Activated naive CD8-positive, alpha-beta T cell treated with anti-CD3 and anti-CD28 coated beads for 36 hours (primary cell): Measurements from ENCODE around the gene CDK7. TPM values are rescaled to one million over a fixed set of nuclear protein-coding genes. Genes with fewer than 3 reads are reported as not detected.
"Not testable (repeated sequence)": the region's sequence is repeated elsewhere in the genome, so short reads cannot be mapped to it uniquely, and the experiment has no call there.

Experiments used
- DNase-seq: peaks from one replicate; pipeline ENCODE4 v3.0.0; 2021
- H3K27ac Mint-ChIP-seq: one replicate; pipeline ENCODE4 v1.8.0; 2022; ENCODE audit warnings: mild to moderate bottlenecking, moderate library complexity, mixed read lengths
- H3K27me3 Mint-ChIP-seq: one replicate; pipeline ENCODE4 v1.8.0; 2022; ENCODE audit warnings: mild to moderate bottlenecking, mixed read lengths
- H3K36me3 Mint-ChIP-seq: one replicate; pipeline ENCODE4 v1.8.0; 2021; ENCODE audit warnings: mild to moderate bottlenecking, mixed read lengths
- H3K4me1 Mint-ChIP-seq: one replicate; pipeline ENCODE4 v1.8.0; 2021; ENCODE audit warnings: mixed read lengths
- H3K4me3 Mint-ChIP-seq: one replicate; pipeline ENCODE4 v1.8.0; 2022; ENCODE audit warnings: mild to moderate bottlenecking, moderate library complexity, mixed read lengths
- H3K9me3 Mint-ChIP-seq: one replicate; pipeline ENCODE4 v1.8.0; 2022; ENCODE audit warnings: mixed read lengths
- total RNA-seq, 2 experiments: library from RNA; stranded (reverse); gene quantifications; one replicate each; pipeline ENCODE4 v1.2.3, GENCODE V29; 2021

The CDK7 gene
- total RNA-seq, 2 experiments from 2014 or later: 42.5 to 45.7 TPM

- H3K4me3 Mint-ChIP-seq, DNase-seq, H3K9me3 Mint-ChIP-seq, H3K27me3 Mint-ChIP-seq, H3K27ac Mint-ChIP-seq: not testable (repeated sequence)
- H3K4me1 Mint-ChIP-seq: peaks cover 15% of the 10 kb centered on the region
- H3K36me3 Mint-ChIP-seq: peaks cover 12% of the 10 kb centered on the region
These were observed 13.9 kb upstream of the CDK7 start for GRCh38 chr5:69220833-69221232.

DNA sequence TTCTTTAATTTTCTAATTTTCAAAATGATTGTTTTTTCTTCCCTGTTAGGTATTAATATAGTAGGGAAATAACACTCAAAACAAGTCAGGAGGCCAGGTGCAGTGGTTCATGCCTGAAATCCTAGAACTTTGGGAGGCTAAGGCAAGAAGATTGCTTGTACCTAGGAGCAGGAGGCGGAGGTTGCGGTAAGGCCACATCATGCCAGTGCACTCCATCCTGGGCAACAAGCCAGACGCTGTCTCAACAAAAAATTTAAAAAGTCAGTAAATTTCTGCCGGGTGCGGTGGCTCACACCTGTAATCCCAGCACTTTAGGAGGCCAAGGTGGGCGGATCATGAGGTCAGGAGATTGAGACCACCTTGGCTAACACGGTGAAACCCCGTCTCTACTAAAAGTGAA, 10.2 kb upstream of the CDK7 start:
- no peak for DNase-seq
- Mint-ChIP-seq H3K4me1 (peaks cover 4% of the 10 kb centered on the region), H3K27ac (no peak overlapping the region), H3K36me3 (peaks cover 9% of the 10 kb centered on the region), H3K27me3 (no peaks in the 10 kb centered on the region), H3K9me3 (no peaks in the 10 kb centered on the region), H3K4me3 (no peak overlapping the region)

DNA sequence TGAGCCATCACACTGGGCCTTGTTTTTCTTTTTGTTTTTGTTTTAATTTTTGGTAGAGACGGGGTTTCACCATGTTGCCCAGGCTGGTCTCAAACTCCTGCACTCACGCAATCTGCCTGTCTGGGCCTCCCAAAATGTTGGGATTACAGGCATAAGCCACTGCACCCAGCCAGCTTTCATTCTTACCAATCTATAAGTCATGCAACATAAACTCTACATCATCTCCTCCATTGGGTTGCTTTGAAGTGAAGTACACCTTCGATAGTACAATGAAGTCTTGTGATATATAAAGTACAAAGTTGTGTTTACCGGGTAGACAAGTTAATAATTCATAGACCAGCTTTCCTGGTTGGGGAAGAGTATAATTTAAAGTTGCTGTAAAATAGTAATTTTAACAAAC, 8.8 kb upstream of the CDK7 start:
- no peak for DNase-seq
- Mint-ChIP-seq H3K36me3 (peaks cover 2% of the 10 kb centered on the region), H3K27me3 (no peaks in the 10 kb centered on the region), H3K9me3 (no peaks in the 10 kb centered on the region), H3K4me1 (peaks cover 3% of the 10 kb centered on the region), H3K4me3 (no peak overlapping the region), H3K27ac (no peak overlapping the region)

DNA sequence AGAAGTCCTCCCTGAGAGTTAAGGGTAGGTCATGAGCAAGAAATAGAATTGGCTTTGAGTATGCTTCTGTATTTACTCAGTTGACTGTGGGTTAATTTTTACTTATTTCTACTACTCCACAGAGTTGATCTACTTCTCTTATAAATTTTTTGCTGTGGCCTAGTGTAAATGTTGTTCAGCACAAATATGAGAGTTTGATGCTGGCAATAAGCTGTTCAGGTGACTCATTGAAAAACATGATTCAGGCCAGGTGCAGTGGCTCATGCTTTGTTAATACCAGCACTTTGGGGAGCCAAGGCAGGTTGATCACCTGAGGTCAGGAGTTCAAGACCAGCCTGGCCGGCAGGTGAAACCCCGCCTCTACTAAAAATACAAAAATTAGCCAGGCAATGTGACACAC, 4.5 kb upstream of the CDK7 start:
- peaks cover 5% of the 10 kb centered on the region for H3K4me1 Mint-ChIP-seq
- H3K27me3 Mint-ChIP-seq: no peaks in the 10 kb centered on the region
- H3K27ac Mint-ChIP-seq: no peak overlapping the region
- no peak overlapping the region for H3K4me3 Mint-ChIP-seq
- H3K9me3 Mint-ChIP-seq: no peaks in the 10 kb centered on the region
- H3K36me3 Mint-ChIP-seq: no peaks in the 10 kb centered on the region
- no peak for DNase-seq

GRCh38 chr5:69231281-69231680, 3.4 kb upstream of the CDK7 start:
- Mint-ChIP-seq H3K4me3 (no peak overlapping the region), H3K27me3 (no peaks in the 10 kb centered on the region), H3K9me3 (no peaks in the 10 kb centered on the region), H3K4me1 (peaks cover 9% of the 10 kb centered on the region), H3K27ac (no peak overlapping the region), H3K36me3 (peaks cover under 1% of the 10 kb centered on the region)
- DNase-seq: no peak

GRCh38 chr5:69231851-69232250, 2.8 kb upstream of the CDK7 start:
- H3K36me3 Mint-ChIP-seq: peaks cover 2% of the 10 kb centered on the region
- H3K4me1 Mint-ChIP-seq: peaks cover 10% of the 10 kb centered on the region
- H3K27ac Mint-ChIP-seq: no peak overlapping the region
- no peaks in the 10 kb centered on the region for H3K9me3 Mint-ChIP-seq
- no peaks in the 10 kb centered on the region for H3K27me3 Mint-ChIP-seq
- no peak for DNase-seq
- no peak overlapping the region for H3K4me3 Mint-ChIP-seq

GRCh38 chr5:69236733-69237132, 2.0 kb downstream of the CDK7 start:
- H3K4me3 Mint-ChIP-seq: peak overlapping the region; percentile 41
- peaks cover 41% of the 10 kb centered on the region for H3K4me1 Mint-ChIP-seq
- H3K27ac Mint-ChIP-seq, DNase-seq, H3K9me3 Mint-ChIP-seq, H3K27me3 Mint-ChIP-seq: not testable (repeated sequence)
- peaks cover 33% of the 10 kb centered on the region for H3K36me3 Mint-ChIP-seq

DNA sequence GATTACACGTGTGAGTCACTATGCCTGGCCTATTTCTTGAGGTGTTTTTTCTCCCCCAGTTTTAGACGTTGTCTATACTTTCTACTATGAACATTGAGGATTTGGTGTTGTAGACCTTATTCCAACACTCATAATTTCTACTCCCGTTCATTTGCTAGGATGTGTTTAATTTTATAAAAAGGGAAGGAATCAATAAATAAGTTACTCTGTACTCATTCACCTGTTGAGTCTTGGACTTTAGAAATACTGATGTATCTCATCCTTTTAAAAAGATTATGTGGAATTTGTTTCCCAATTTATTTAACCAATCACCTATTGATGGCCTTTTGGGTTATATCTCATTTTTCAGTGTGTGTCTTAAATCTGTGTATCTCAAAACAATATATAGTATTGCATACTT, 3.2 kb downstream of the CDK7 start:
- H3K27ac Mint-ChIP-seq: no peak overlapping the region
- no peak overlapping the region for H3K4me3 Mint-ChIP-seq
- H3K36me3 Mint-ChIP-seq: peaks cover 43% of the 10 kb centered on the region
- no peaks in the 10 kb centered on the region for H3K9me3 Mint-ChIP-seq
- H3K4me1 Mint-ChIP-seq: peaks cover 45% of the 10 kb centered on the region
- DNase-seq: no peak
- no peaks in the 10 kb centered on the region for H3K27me3 Mint-ChIP-seq

DNA sequence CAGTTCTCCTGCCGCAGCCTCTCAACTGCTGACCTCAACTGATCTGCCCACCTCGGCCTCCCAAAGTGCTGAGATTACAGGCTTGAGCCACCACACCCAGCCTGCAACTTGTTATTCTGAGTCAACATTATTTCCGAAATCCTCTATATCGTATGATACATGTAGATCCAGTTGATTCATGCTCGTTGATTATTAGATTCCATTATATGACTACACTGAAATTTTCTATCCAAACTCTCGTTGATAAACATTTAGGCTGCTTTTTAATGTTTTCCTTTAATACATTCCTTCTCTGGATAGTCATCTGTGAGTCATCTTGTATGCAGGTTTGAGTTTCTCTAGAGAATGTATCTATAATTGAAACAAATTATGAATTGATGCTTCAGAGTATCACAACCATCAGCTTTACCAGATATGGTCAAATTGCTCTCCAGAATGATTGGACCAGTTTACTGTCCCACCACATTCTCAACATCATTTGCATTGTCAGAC, 4.1 kb downstream of the CDK7 start:
- no peak for DNase-seq
- Mint-ChIP-seq H3K27ac (no peak overlapping the region), H3K27me3 (no peaks in the 10 kb centered on the region), H3K4me1 (peaks cover 49% of the 10 kb centered on the region), H3K36me3 (peaks cover 52% of the 10 kb centered on the region), H3K4me3 (no peak overlapping the region), H3K9me3 (no peaks in the 10 kb centered on the region)

GRCh38 chr5:69242215-69242927, 7.7 kb downstream of the CDK7 start:
- no peak overlapping the region for H3K27ac Mint-ChIP-seq
- no peaks in the 10 kb centered on the region for H3K9me3 Mint-ChIP-seq
- peaks cover 48% of the 10 kb centered on the region for H3K4me1 Mint-ChIP-seq

DNA sequence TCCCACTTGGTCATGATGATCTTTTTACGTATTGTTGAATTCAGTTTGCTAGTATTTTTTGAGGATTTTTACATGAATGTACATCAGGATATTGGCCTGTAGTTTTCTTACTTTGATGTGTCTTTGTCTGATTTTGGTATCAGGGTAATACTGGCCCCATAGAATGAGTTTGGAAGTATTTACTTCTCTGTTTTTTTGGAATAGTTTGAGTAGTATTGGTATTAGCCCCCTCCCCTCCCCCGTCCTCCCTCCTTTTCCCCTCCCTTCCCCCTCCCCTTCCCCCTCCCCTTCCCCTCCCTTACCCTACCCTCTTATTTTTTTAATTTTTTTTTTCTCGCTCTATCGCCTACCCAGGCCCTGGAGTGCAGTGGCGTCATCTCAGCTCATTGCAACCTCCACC, 10.3 kb downstream of the CDK7 start:
- Mint-ChIP-seq H3K36me3 (peaks cover 74% of the 10 kb centered on the region), H3K4me3 (no peak overlapping the region), H3K4me1 (peaks cover 30% of the 10 kb centered on the region), H3K27ac (no peak overlapping the region), H3K9me3 (peaks cover 2% of the 10 kb centered on the region), H3K27me3 (no peaks in the 10 kb centered on the region)
- DNase-seq: no peak

More at GRCh38 chr5:69242215-69242927, 7.7 kb downstream of the CDK7 start:
- H3K4me3 Mint-ChIP-seq: no peak overlapping the region
- no peak for DNase-seq
- H3K27me3 Mint-ChIP-seq: no peaks in the 10 kb centered on the region
- H3K36me3 Mint-ChIP-seq: peaks cover 75% of the 10 kb centered on the region

DNA sequence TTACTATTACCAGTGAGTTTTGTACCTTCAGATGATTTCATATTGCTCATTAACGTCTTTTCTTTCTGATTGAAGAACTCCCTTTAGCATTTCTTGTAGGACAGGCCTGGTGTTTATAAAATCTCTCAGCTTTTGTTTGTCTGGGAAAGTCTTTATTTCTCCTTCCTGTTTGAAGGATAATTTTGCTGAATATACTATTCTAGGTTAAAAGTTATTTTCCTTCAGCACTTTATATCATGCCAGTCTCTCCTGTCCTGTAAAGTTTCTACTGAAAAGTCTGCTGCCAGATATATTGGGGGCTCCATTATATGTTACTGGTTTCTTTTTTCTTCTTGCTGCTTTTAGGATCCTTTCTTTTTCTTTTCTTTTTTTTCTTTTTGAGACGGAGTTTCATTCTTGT, 13.3 kb downstream of the CDK7 start:
- Mint-ChIP-seq H3K36me3 (peaks cover 55% of the 10 kb centered on the region), H3K9me3 (peaks cover 2% of the 10 kb centered on the region), H3K4me1 (peaks cover 21% of the 10 kb centered on the region), H3K4me3 (no peak overlapping the region), H3K27me3 (no peaks in the 10 kb centered on the region), H3K27ac (no peak overlapping the region)
- DNase-seq: no peak

- Mint-ChIP-seq H3K27ac (no peak overlapping the region), H3K27me3 (no peaks in the 10 kb centered on the region), H3K4me3 (no peak overlapping the region), H3K36me3 (peaks cover 34% of the 10 kb centered on the region), H3K4me1 (peaks cover 12% of the 10 kb centered on the region), H3K9me3 (peaks cover 2% of the 10 kb centered on the region)
- no peak for DNase-seq
These were observed 15.9 kb downstream of the CDK7 start for GRCh38 chr5:69250593-69250992.

DNA sequence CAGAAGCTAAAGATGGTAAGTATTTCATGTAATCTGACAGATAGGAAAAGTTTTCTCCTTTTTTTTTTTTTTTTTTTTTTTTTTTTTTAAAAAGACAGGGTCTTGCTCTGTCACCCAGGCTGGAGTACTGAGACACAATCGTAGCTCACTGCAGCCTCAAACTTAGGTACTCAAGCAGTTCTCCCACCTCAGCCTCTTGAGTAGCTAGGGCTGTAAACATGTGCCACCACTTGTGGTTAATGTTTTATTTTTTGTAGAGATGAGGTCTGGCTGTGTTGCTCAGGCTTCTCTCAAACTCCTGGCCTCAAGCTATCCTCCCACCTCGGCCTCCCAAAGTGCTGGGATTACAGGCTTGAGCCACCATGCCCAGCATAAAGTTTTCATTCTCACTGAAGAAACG, 17.8 kb downstream of the CDK7 start:
- no peak overlapping the region for H3K4me3 Mint-ChIP-seq
- peaks cover 18% of the 10 kb centered on the region for H3K36me3 Mint-ChIP-seq
- peaks cover 3% of the 10 kb centered on the region for H3K4me1 Mint-ChIP-seq
- DNase-seq: no peak
- H3K27ac Mint-ChIP-seq: no peak overlapping the region
- H3K27me3 Mint-ChIP-seq: no peaks in the 10 kb centered on the region
- H3K9me3 Mint-ChIP-seq: peaks cover 2% of the 10 kb centered on the region

DNA sequence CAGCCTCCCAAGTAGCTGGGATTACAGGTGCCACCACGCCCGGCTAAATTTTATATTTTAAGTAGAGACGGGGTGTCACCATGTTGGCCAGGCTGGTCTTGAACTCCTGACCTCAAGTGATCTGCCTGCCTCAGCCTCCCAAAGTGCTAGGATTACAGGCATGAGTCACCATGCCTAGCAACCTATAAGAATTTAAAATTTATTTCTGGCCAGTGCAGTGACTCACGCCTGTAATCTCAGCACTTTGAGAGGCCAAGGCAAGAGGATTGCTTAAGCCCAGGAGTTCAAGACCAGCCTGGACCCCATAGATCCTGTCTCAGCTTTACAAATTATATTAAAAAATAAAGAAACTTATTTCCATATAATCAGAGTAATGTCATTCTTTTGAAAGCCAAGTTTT, 21.3 kb downstream of the CDK7 start:
- not testable (repeated sequence) for H3K4me1 Mint-ChIP-seq, DNase-seq, H3K27me3 Mint-ChIP-seq, H3K27ac Mint-ChIP-seq, H3K9me3 Mint-ChIP-seq, H3K4me3 Mint-ChIP-seq, H3K36me3 Mint-ChIP-seq

DNA sequence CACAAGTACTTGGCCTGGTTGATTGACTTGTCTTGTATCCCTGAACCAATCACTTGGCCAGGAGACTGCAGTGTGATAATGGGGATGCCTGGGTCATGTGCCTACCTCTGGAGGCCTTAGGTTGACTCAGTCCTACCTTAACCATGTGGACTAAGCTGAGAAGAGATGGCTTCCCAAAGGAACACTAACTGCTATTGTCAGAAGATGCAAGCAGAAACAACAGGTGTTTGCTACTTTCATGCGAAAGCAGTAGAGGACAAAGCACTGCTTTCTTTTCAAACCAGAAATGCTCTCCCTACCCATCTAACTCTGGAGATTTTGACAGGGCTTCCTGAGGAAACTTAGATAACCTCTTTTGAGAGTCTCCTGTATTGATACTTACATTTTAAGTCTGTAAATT, 22.9 kb downstream of the CDK7 start:
- DNase-seq: no peak
- peaks cover 5% of the 10 kb centered on the region for H3K36me3 Mint-ChIP-seq
- H3K4me3 Mint-ChIP-seq: no peak overlapping the region
- no peaks in the 10 kb centered on the region for H3K4me1 Mint-ChIP-seq
- H3K27me3 Mint-ChIP-seq: no peaks in the 10 kb centered on the region
- no peak overlapping the region for H3K27ac Mint-ChIP-seq
- H3K9me3 Mint-ChIP-seq: no peaks in the 10 kb centered on the region
